COLO668 (cell line): Measurements from ENCODE around the gene HOXC11.

Source experiments
- DNase-seq: peaks from one replicate; lab custom pipeline; 2025; ENCODE audit not compliant: unreplicated experiment; lab: John Stamatoyannopoulos, UW

Gene HOXC11

GRCh38 chr12:53972722-53973235 is at the start of gene HOXC11:
Gene HOXC11 (plus strand): TSS chr12:53973126. CDS start chr12:53973242, 116 bp downstream.
- no peak for DNase-seq

- DNase-seq, result no peak
These were observed 48.2 kb upstream of the HOXC11 start for GRCh38 chr12:53924521-53925405.

- no peak for DNase-seq
These were observed 45.5 kb upstream of the HOXC11 start for GRCh38 chr12:53927220-53928029.

GRCh38 chr12:53928054-53928835 is 44.7 kb upstream of the HOXC11 start:
- DNase-seq, result no peak

GRCh38 chr12:53929527-53929926 is 43.4 kb upstream of the HOXC11 start:
- DNase-seq, result no peak

GRCh38 chr12:53930591-53931255 is 42.2 kb upstream of the HOXC11 start:
- DNase-seq, result no peak

- no peak for DNase-seq
These were observed 40.9 kb upstream of the HOXC11 start for GRCh38 chr12:53931844-53932581.

- no peak for DNase-seq
These were observed 40.0 kb upstream of the HOXC11 start for GRCh38 chr12:53932915-53933314.

- DNase-seq, result no peak
These were observed 37.3 kb upstream of the HOXC11 start for GRCh38 chr12:53935383-53936341.

GRCh38 chr12:53937099-53937498 is 35.8 kb upstream of the HOXC11 start:
- DNase-seq, result no peak

GRCh38 chr12:53937596-53938325 is 35.2 kb upstream of the HOXC11 start:
- no peak for DNase-seq

GRCh38 chr12:53938326-53939140 is 34.4 kb upstream of the HOXC11 start, which contains the start of gene HOXC13:
Gene HOXC13 (plus strand): TSS chr12:53938831. CDS start chr12:53938907, 76 bp downstream.
- DNase-seq, result no peak

- no peak for DNase-seq
These were observed 33.5 kb upstream of the HOXC11 start for GRCh38 chr12:53939141-53940108.

- DNase-seq, result no peak
These were observed 32.4 kb upstream of the HOXC11 start for GRCh38 chr12:53940443-53941014.

- DNase-seq, result no peak
These were observed 31.7 kb upstream of the HOXC11 start for GRCh38 chr12:53941187-53941586.
